ENCODE results near the gene HACD2.

DNA sequence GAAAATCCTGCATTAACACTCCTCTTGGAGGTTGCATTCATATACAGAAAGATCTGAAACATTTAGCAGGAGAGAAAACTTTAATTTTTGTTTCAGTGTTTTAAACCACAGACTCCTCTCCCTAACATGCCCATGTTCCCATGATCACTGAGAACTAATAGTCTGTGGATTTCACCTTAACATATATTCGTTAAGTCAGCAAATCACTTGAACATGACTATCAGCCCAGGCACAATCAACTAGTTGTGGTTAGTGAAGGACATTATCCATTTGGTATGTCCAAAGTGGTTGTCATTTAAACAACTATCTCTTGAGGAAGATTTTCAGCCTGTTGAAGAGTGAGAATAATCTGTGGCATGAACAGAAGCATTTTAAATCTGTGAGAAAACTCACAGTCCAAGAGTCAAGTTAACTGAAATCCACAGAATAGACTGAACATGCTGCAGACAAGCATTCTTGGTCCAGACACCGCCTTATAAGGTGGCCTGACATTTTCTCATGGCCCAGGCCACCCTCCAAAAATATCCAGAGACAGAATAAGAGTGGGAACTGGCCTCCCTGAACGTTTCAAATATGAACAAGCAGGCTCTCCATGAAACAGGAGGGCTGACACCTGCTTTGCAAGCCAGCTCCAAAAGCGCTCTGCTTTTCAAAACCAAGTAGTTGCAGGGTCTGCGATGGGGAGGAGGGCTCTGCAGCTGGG is 96.1 kb downstream of the HACD2 start:
- TF ChIP-seq, protein P1, sequence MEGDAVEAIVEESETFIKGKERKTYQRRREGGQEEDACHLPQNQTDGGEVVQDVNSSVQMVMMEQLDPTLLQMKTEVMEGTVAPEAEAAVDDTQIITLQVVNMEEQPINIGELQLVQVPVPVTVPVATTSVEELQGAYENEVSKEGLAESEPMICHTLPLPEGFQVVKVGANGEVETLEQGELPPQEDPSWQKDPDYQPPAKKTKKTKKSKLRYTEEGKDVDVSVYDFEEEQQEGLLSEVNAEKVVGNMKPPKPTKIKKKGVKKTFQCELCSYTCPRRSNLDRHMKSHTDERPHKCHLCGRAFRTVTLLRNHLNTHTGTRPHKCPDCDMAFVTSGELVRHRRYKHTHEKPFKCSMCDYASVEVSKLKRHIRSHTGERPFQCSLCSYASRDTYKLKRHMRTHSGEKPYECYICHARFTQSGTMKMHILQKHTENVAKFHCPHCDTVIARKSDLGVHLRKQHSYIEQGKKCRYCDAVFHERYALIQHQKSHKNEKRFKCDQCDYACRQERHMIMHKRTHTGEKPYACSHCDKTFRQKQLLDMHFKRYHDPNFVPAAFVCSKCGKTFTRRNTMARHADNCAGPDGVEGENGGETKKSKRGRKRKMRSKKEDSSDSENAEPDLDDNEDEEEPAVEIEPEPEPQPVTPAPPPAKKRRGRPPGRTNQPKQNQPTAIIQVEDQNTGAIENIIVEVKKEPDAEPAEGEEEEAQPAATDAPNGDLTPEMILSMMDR (conservative IDR thresholded peaks at IDR 0.05; ENCODE audit: low read length), result no peak
- no peak for TF ChIP-seq EZH2phosphoT487 (IDR thresholded peaks at IDR 0.05; ENCODE audit: borderline replicate concordance)
